Ammon's horn (tissue), 1 donor: ENCODE data around the gene PTX4.

Experiments used
- DNase-seq: peaks from one replicate; pipeline ENCODE4 v3.0.0-alpha.2; 2016; ENCODE audit warnings: low spot score

Gene PTX4

GRCh38 chr16:1500465-1501150 is 11.9 kb upstream of the PTX4 start:
- DNase-seq, result no peak

GRCh38 chr16:1499756-1500464 is 11.2 kb upstream of the PTX4 start:
- DNase-seq, result no peak

- no peak for DNase-seq
These were observed 10.3 kb upstream of the PTX4 start for GRCh38 chr16:1498899-1499676.

- DNase-seq, result no peak
These were observed 8.4 kb upstream of the PTX4 start for GRCh38 chr16:1497014-1497598.

GRCh38 chr16:1496464-1496863 is 7.7 kb upstream of the PTX4 start:
- no peak for DNase-seq

- no peak for DNase-seq
These were observed 7.1 kb upstream of the PTX4 start for GRCh38 chr16:1495889-1496262.

GRCh38 chr16:1495211-1495888 is 6.6 kb upstream of the PTX4 start:
- no peak for DNase-seq

GRCh38 chr16:1494711-1495110 is 6.0 kb upstream of the PTX4 start:
- DNase-seq, result no peak

- no peak for DNase-seq
These were observed 5.4 kb upstream of the PTX4 start for GRCh38 chr16:1494129-1494640.

- DNase-seq, result no peak
These were observed 5.0 kb upstream of the PTX4 start for GRCh38 chr16:1493746-1494094.

- DNase-seq, result peak; percentile 89
These were observed 4.4 kb upstream of the PTX4 start, which contains the start of gene TELO2 for GRCh38 chr16:1492923-1493745. TELO2 (plus strand) TSS chr16:1493360; CDS start chr16:1494282, 922 bp downstream.

GRCh38 chr16:1492082-1492922 is 3.6 kb upstream of the PTX4 start:
- DNase-seq, result no peak

- no peak for DNase-seq
These were observed 2.6 kb upstream of the PTX4 start for GRCh38 chr16:1491327-1491726.

- DNase-seq, result no peak
These were observed 333 bp upstream of the PTX4 start for GRCh38 chr16:1489077-1489476.

GRCh38 chr16:1488054-1488601 is 616 bp downstream of the PTX4 start:
- DNase-seq, result no peak

GRCh38 chr16:1487395-1488053 is 1.2 kb downstream of the PTX4 start:
- DNase-seq, result no peak

- DNase-seq, result no peak
These were observed 2.0 kb downstream of the PTX4 start for GRCh38 chr16:1486551-1487390.

- DNase-seq, result no peak
These were observed 2.8 kb downstream of the PTX4 start for GRCh38 chr16:1485847-1486496.
